Activated CD4-positive, CD25-positive, alpha-beta regulatory T cell (primary cell): ENCODE results near the gene CBFA2T2.
"Not testable (repeated sequence)": the region's sequence is repeated elsewhere in the genome, so short reads cannot be mapped to it uniquely, and the experiment has no call there.

Experiments
- DNase-seq, 4 experiments: peaks; one replicate each; lab custom pipeline; 2025; lab: John Stamatoyannopoulos, UW

CBFA2T2 gene

DNA sequence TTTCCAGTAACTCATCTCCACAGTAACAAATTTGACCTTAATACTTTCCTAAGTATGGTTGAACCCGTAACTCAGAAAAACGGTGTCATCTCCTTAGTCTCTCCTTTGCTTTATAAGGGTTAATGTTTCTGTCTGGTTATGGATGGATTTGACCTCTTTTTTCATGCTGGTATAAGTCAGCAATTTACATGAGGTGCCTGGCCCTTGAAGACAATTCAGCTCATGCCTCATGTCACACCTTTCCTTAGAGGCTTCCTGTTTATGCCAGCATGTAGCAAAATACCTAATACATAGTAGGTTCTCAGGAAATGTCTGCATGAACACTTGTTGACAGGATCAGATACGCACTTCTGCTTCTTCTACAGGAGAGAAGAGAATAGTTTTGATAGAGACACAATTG lies 134.5 kb downstream of the CBFA2T2 start:
- DNase-seq: no peak

DNA sequence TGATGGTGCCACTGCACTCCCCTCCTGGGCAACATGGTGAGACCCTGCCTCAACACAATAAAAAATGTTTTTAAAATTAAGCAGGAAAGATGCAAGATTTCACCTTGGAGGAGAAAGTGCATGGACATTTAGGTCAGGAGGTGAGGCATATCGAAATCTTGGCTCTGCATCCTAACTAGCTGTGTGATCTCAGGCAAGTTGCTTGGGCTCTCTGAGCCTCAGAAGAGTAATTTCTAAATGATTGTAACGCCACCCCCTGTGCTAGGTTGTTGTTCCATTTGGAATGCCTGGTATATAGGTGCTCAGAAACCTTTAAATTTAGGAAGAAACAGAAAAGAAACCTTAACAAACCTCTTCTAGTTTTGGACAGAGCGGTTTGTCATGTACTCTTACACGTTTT lies 136.3 kb downstream of the CBFA2T2 start:
- no peak for DNase-seq

DNA sequence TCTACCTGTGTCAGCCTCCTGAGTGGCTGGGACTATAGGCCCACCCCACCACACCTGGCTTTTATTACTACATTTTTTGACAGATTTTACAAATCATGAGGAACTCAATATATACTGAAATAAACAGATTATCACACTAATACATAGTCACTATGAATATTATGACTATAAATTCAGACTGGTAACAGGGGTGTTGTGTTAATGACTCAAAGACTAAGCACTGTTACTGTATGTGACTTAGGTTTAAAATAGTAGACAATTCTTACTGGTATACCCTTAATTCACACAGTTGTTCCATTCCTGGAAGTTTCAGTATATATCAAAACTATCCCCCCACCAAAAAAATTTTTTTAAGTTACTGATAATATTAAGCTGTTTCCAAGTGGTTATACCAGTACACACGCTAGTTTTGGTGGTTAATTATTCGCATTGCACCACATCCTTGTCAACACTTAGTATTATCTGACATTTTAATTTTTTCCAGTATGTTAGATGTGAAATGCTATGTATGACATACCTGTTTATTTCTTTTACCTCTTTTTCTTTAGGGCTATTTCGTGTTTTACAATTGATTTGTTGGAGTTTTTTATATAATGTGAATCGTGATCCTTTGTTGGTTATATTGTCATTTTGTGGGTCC lies 137.8 kb downstream of the CBFA2T2 start:
- DNase-seq: no peak

DNA sequence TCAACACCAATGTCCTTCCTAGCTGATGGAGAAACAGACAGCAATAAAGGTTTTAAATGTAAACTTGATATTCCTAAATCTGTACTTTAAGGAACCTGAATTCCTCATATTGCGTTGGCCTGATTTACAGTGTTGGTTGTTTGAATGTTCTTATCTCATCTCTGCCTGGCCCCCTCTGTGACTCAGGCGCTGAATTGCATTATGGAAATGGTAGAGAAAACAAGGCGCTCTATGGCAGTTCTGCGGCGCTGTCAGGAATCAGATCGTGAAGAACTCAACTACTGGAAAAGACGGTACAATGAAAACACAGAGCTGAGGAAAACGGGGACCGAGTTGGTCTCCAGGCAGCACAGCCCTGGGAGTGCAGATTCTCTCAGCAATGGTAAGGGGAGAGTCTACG lies 139.6 kb downstream of the CBFA2T2 start:
- no peak for DNase-seq

DNA sequence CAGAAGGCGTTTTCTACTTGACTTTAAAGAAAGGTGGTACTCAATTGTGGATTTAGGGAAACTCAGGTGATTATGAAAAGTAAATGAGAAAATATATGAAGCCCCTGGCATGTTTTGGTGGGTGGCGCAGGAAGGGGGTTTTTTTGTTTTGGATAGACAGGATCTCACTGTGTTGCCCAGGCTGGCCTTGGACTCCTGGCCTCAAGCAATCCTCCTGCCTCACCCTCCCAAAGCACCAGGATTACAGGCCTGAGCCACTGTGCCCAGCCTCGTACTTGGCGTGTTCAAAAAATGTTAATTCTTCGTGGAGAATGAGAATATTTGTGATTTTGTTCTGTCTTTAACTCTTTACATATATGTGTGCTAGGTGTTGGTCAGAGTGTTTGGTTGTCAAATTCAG lies 140.1 kb downstream of the CBFA2T2 start:
- DNase-seq: no peak

DNA sequence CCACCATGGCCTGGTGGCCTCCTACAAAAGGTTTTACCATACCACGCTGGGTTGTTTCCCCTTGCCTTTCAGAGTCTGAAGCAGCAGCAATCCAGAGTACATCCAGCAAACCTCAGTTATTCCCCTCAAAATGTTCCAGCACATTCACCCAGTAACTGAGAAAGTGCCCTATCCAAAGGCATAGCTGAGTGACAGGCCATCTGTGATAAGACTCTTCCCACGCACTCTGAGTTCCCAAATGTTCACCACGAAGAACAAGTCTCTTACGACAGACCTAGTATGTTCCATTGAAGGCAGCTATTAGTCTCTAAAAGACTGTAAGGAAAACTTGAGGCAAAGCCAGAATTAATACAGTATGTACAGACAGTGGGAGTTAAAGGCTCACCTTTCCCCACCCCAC lies 140.6 kb downstream of the CBFA2T2 start:
- DNase-seq: no peak

DNA sequence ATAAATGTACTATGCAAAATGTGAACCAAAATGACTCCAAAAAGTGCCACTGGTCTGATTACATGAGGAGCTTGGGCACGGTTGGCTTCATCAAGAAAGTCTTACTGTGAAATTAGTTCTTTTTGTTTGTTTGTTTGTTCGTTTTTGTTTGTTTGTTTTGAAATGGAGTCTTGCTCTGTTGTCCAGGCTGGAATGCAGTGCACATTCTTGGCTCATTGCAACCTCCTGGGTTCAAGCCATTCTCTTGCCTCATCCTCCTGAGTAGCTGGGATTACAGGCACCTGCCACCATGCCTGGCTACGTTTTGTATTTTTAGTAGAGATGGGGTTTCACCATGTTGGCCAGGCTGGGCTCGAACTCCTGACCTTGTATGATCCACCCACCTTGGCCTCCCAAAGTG lies 142.0 kb downstream of the CBFA2T2 start:
- not testable (repeated sequence) for DNase-seq

DNA sequence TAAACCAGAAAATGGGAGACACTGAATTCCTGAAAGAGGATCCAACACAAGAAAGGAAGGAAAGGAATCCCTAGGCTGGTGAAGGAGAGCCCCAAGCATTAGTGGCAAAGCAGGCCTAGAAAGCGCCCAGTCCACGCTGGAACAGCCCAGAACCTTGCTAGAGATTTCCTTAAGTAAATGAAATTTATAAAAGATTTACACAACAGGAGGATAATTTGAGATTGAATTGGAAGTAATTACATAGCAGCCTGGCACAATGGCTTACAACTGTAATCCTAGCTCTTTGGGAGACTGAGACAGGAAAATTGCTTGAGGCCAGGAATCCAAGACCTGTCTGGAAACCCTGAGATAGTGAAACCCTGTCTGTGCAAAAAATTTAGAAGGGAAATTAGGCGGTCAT lies 145.4 kb downstream of the CBFA2T2 start:
- DNase-seq: no peak

DNA sequence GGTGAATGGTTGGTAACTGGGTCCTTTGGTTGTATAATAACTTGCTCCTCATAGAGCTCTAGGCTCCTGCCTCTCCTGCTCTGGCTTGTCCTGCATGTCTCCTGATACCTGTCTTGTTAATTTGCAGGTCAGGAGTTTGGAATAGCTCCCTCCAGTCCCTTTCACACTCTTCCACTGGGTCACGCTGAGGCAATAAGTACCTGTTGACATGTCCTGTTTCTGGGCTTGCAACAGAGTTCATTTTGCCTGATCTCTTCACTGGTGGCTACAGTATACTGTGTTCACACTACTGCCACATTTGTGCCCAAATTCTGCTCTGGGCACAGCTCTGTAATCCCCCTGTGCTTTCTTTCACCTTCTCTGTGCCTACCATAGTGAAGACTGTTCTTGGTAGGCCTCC lies 146.9 kb downstream of the CBFA2T2 start:
- no peak for DNase-seq

DNA sequence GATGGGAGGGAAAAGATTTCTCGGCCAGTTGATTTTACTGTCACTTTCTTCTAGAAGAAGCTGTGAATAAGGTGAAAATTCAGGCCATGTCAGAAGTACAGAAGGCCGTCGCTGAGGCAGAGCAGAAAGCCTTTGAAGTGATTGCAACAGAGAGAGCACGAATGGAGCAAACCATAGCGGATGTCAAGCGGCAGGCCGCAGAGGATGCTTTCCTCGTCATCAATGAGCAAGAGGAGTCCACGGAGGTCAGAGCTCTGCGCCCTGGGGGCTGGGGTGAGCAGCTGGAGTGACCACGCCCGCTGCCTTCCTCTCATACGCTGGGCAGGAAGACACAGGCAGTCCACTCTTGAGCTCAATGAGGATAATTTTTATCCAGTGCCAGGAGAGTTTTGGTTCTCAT lies 150.4 kb downstream of the CBFA2T2 start:
- no peak for DNase-seq

DNA sequence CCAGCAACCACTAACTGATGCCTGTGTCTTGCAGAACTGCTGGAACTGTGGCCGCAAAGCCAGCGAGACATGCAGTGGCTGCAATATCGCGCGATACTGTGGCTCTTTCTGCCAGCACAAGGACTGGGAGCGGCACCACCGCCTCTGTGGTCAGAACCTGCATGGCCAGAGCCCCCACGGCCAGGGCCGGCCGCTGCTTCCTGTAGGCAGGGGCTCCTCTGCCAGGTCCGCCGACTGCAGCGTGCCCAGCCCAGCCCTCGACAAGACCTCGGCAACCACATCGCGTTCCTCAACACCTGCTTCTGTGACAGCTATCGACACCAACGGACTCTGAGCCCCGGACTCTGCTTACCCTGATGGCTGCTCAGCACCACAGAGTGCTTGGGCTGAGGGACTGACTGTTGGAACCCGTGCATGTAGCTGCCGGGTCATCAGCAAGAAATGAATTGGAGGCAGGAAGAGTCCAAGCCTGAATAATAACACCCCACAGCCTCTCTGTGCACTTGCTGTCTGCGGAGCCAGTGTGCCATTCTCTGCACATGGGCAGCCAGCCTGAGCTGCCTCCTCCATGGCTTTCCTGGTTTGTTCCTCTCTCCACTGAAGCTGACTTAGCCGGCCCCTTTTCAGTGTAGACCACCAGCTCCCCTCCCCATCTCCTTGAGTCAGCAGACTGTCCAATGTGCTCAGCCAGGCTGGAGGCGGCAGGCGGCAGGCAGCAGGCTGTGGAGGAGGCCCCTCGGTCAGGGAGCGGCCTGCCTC lies 154.6 kb downstream of the CBFA2T2 start:
- no peak for DNase-seq

DNA sequence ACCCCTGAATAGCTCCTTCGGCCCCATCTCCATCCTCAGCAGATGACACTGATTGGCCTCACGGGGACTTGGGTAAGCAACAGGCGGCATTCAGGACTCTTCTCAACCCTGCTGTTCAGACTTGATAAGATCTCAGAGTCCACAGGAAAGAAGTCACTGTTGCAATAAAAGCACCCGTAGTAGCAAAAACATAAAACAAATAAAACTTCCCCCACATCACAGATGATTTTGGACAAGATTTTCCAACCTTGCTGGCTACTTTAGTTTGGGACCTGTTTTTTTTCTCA lies 155.1 kb downstream of the CBFA2T2 start:
- DNase-seq: no peak

DNA sequence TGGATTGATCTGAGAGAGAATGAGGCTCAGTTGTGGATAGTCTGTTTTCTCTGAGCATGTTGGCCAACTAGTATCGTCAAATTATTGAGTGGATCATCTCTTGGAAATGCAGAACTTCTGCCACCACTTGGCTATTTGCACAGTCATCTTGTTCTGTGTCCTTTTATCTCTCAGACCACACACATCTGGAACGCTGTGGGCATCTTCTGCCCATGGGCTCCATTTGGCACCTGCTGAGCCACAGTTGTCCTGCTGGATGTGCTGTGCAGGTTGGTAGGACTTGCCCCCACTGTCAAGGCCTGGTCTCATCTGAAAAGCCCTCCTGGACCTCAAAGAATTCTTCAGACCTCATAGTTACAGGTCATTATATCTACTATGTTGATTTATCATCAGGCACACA lies 155.5 kb downstream of the CBFA2T2 start:
- DNase-seq: no peak

DNA sequence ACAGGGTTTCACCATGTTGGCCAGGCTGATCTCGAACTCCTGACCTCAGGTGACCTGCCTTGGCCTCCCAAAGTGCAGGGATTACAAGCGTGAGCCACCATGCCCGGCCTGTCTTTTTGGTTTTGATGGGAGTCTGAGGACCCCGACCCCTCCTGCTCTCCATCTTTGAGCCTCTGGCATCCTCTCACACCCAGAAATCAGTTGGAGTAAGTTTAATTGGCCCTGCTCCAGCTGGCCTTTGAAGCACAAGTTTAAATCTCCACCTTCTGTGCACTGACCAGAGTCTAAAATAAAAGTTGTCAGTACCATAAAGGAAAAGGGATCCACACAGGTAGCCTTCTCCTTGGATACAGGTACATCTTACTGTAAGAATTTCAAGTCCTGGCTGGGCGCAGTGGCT lies 156.3 kb downstream of the CBFA2T2 start:
- no peak for DNase-seq

DNA sequence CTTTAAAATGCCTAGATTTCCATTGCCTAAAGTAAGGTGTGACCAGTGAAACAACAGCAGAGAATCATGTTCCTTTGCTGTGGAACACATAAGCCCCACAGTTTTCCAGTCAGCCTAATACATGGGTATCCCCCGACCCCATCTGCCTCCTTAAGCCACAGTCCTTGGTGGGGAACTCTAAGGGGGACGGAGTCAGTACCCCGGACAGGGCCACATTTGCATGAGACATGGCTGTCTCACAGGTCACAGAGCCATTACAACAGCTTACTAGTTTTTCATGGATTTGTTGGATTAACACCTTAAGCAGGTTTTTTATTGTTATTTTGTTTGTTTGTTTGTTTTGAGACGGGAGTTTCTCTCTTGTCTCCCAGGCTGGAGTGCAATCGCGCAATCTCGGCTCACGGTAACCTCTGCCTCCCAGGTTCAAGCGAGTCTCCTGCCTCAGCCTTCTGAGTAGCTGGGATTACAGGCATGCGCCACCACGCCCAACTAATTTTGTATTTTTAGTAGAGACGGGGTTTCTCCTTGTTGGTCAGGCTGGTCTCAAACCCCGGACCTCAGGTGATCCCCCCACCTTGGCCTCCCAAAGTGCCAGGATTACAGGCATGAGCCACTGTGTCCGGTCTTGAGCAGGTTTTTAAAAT lies 157.2 kb downstream of the CBFA2T2 start:
- not testable (repeated sequence) for DNase-seq

DNA sequence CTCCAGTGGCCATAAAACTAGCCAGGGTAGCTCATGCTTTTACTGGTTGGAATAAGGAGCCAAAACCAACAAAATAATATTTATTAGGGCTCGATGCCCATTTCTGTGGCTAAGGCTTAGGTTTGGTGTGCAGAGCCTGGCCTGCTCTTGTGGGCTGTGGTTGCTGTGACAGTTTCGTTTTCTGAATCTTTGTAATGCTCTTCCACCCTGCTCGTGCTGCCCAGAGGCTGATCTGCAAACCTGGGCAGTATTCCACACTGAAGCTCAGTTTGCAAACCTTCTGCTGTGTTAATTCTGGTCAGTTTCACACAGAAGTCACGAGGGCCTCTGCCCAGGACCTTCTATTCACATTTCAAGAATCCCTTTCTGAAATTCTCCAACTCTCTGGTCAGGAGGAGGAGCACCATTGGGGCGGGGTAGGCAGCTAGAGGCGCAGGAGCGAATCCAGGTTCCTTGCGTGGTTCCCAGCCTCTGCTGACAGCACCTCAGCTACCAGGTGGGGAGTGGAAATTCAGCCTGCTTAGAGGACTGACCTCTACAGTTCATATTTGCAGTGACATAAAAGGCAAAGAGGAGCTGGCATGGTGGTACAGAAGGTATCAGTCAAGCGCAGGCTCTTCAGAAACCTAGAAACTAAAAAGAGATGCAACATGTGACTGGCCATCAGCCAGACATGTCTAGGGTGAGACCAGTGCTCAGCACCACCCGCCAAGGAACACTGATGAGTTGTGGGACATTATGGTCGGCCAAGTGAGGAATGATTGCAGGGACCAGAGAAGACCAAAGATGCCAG lies 157.9 kb downstream of the CBFA2T2 start:
- DNase-seq: no peak

DNA sequence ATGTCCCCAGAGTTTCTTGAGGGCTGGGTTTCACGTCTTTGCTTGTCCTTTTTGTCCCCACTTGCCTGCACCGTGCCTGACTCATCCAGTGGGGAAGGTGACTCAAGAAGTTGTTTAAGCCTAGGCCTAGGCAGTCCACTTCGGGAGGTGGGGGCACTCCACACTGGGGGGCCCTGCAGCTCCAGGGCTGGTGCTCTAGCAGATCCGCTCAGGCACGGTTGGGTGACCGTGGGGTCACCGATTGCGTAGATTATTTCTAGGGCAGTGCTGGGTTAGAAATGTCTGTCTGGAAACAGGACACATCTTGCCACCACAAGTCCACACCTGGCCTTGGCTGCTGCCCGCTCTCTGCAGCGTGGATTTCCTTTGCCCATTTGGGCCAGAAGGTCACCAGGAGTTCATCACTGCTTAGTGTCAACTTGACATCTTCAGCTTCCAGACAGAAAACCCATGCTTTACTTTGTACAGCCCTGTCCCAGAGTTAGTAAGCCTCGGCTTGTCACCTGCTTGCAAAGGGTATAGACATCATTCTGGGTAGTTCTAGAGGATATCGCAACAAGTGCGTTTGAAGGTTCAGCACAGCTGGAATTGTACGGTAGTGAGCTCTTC lies 158.6 kb downstream of the CBFA2T2 start:
- DNase-seq: no peak

DNA sequence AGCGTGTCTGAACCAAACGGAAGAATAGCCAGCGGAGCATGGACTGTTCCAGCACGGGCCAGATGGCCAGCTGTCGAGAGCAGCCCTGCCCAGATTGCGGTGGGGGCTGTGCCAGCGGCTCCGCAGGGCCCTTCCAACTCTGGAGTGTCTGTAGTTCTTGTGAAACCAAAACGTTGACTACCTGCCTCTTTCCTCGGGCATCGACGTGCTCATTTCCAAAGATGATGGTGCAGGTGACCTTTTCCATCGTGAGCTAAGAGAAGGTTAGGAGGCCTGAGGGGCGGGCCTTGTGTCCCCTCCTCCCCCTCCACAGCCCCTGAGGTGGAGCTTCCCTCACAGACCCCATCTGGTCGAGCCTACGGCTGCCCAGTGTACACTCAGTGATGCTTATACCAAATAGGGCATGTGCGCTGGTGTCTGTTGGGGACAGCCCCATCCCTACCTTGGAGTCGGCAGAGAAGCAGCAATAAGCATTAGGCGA lies 159.3 kb downstream of the CBFA2T2 start:
- DNase-seq: no peak

DNA sequence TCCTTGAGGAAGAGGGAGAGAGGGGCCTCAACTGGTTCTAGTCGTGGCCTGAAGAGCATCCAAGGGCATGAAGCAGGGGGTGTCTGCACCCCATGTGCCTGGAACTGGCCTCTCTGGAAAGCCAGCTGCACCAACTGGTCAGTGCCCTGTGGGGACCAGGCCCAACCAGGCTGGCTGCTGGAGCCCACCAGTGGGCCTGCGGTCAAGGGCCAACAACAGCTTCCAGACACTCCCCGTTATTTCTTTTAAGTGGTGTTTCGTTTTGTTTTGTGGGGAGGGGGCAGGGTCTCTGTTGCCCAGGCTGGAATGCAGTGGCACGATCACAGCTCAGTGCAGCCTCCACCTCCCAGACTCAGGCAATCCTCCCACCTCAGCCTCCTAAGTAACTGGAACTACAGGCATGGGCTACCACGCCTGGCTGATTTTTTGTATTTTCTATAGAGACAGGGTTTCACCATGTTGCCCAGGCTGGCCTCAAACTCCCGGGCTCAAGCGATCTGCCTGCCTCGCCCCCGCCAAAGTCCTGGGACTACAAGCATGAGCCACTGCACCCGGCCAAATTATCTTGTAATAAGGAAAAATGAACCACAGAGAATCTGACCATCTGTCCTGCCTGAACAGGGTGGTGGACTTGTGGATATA lies 160.3 kb downstream of the CBFA2T2 start:
- DNase-seq: no peak

DNA sequence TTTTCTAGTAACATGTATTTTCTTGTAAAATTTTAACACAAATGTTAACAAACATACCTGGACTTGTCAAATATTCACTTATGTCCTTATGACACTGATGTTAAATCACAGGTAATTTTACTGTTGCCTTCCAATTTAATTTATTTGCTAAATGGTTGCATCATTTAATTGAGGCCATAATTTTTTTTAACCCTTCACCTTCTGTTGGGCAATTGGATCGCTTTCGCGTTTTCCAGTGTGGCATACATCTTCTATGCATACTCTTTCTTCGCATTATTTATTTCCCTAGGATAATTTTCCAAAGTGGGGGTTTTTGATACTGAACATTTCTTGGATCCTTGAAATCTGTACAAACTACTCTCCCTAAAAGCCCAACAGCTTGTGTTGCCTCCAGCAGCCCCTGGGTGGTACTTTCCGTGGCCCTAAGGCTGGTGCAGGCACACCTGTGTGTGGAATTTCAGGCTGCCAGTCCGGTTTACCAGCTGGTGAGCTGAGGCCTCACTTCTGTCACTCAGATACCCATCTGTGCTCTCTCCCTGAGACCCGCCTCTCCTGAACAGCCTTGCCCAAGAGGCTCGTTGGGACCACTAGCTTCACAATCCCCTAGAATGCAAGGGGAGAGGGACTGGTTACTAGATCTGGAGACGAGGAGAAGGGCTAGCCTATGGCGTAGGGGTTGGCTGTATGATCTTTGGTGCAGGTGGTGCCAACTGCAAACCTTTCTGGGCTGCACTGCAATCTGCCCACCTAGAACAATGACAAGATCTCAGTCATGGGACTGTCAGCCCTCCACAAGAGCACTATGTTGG lies 161.1 kb downstream of the CBFA2T2 start:
- no peak for DNase-seq

DNA sequence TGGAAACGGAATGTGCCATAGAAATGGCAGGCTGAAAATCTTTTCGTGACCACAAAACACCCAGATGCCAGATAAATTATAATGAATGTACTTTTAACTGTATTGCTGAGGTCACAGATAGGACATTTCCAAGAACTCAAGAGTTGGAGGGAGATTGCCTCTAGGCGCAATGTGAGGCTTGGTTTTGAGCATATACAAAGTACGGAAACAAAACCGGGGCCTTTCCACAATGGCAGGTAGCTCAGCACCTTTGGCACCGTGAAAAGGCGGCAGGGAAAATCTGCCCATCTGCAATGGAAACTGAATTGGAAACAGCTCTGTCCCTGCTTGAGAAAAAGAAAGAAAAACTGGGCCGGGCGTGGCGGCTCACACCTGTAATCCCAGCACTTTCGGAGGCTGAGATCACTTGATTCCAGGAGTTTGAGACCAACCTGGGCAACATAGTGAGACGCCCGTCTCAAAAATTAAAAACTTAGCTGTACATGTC lies 161.7 kb downstream of the CBFA2T2 start:
- no peak for DNase-seq
